Spleen (tissue), 11 donors: Measurements from ENCODE around the gene TM7SF3. TPM values are rescaled to one million over a fixed set of nuclear protein-coding genes. Genes with fewer than 3 reads are reported as not detected.
A peak's percentile ranks its signal among the peaks of the same experiment; 100 is the strongest.
"Not testable (repeated sequence)": the region's sequence is repeated elsewhere in the genome, so short reads cannot be mapped to it uniquely, and the experiment has no call there.

Experiments
- DNase-seq: peaks from one replicate; pipeline ENCODE4 v3.0.0-alpha.2; 2020
- H3K27ac ChIP-seq, 8 donors: fragments of 200-600 bp; sonication (generic) in 7 of 8; 1 replicate in 4 of 8; 2 replicates in 4 of 8; pipeline versions ENCODE4 v1.5.0 to v1.8.0; 2016 to 2021; ENCODE audit warnings: inconsistent platforms in 4 of 8, mild to moderate bottlenecking in 4 of 8, moderate library complexity in 1 of 8
- H3K27me3 ChIP-seq, 7 donors: fragments of 200-600 bp; sonication (generic) in 6 of 7; replicated peaks in 1 of 7; 1 replicate in 4 of 7; 2 replicates in 3 of 7; pipeline versions ENCODE4 v1.5.0 to v1.8.0; 2016 to 2021; ENCODE audit warnings: inconsistent platforms in 3 of 7, mild to moderate bottlenecking in 1 of 7
- H3K36me3 ChIP-seq, 6 donors: fragments of 200-600 bp; sonication (generic) in 5 of 6; 1 replicate in 4 of 6; 2 replicates in 2 of 6; pipeline versions ENCODE4 v1.5.0 to v1.8.0; 2016 to 2021; ENCODE audit warnings: inconsistent platforms in 2 of 6
- H3K4me1 ChIP-seq, 6 donors: fragments of 200-600 bp; sonication (generic) in 5 of 6; 1 replicate in 3 of 6; 2 replicates in 3 of 6; pipeline versions ENCODE4 v1.5.0 to v1.8.0; 2016 to 2021; ENCODE audit warnings: inconsistent platforms in 3 of 6
- H3K4me3 ChIP-seq, 8 donors: fragments of 200-600 bp; sonication (generic) in 7 of 8; 1 replicate in 4 of 8; 2 replicates in 4 of 8; pipeline versions ENCODE4 v1.5.0 to v1.8.0; 2016 to 2021; ENCODE audit warnings: inconsistent platforms in 4 of 8, mild to moderate bottlenecking in 4 of 8, moderate library complexity in 2 of 8
- H3K9me3 ChIP-seq, 8 donors: fragments of 200-600 bp; sonication (generic) in 7 of 8; 1 replicate in 4 of 8; 2 replicates in 4 of 8; pipeline versions ENCODE4 v1.5.0 to v1.8.0; 2016 to 2021; ENCODE audit warnings: inconsistent platforms in 4 of 8
- POLR2A ChIP-seq, 3 donors: fragments of 450-650 bp; IDR thresholded peaks; one replicate each; pipeline ENCODE4 v1.5.1; 2017; ENCODE audit warnings: antibody characterized with exemption in 3 of 3, mild to moderate bottlenecking in 1 of 3
- POLR2AphosphoS5 ChIP-seq, 3 donors: sonication (generic); formaldehyde crosslinking; IDR thresholded peaks; one replicate each; pipeline ENCODE4 v1.5.1; 2017; ENCODE audit warnings: antibody characterized with exemption in 3 of 3
- WGBS, 5 donors: extraction: QIAGEN DNeasy Blood & Tissue Kit in 3 of 5; methylation state at CpG; one replicate each; pipeline versions ENCODE4 v1.1.5 to v1.1.7; 2013 to 2018; 5-methylcytosine and 5-hydroxymethylcytosine counted together
- intact Hi-C: fragments of 100-400 bp; cut with DNase I; formaldehyde crosslinking; loops from one replicate; pipeline ENCODE4 v1.15.0; 2023; ENCODE audit warnings: low total_unique reads
- polyA plus RNA-seq, 3 donors: library from polyadenylated mRNA; stranded (reverse); fragments of 200-250 nt; gene quantifications; one replicate each; pipeline ENCODE4 v1.2.1, GENCODE V29; 2013
- total RNA-seq, 7 donors: library from RNA; depleted of rRNA in 3 of 7; stranded (reverse); fragments of >200 nt in 3 of 7; fragmentation: NEBNext Ultra II Directional in 4 of 7; extraction: Animal tissue kit (Norgen Biotek cat#: 25700) in 4 of 7; gene quantifications; one replicate each; pipeline versions ENCODE4 v1.1.0 to v1.2.1, GENCODE V29; 2016 to 2021
- TF ChIP-seq, protein P1 (sequence below), 11 experiments: fragments of 200-600 bp in 7 of 11; fragments of 450-650 bp in 4 of 11; sonication (generic) in 4 of 11; IDR thresholded peaks in 8 of 11; conservative IDR thresholded peaks in 3 of 11; 1 replicate in 7 of 11; 2 replicates in 4 of 11; pipeline versions ENCODE4 v1.4.0 to v1.8.0; 2016 to 2021; ENCODE audit warnings: antibody characterized with exemption in 11 of 11, inconsistent platforms in 4 of 11, mild to moderate bottlenecking in 1 of 11
- donor health status: healthy with polysubstance abuse.
- donor health status: DM: no; HTN: no; CAD: no; lungs with moderate emphysema.
- donor health status: DM: no; HTN: no; CAD: no.
- donor health status: Bipolar disorder and iron deficiency.
- donor health status: healthy.
- donor health status: DM: no; HTN: no; CAD: no.
- donor health status: DM: yes; HTN: yes; CAD: no.

TM7SF3 gene
- total and polyA plus RNA-seq, 10 donors: 12.2 to 88.7 (median 40.6) TPM

DNA sequence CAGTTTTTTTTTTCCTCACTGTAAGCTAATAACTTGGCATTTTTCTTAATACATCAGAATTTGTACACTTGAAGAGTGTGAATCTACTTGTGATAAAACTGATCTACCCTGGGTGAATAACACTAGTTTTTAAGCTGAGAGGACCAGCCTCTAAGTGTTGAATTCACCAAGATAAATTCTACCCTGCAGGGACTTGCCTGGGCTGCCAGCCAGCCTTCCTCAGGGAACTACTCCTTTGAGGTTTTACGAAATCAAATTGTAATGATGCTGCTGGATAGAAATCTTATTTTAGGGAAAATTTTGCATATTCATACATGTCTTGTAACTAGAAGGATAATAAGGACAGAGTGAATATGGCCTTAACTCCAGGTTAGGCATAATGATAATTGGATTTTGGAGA, 10.1 kb upstream of the TM7SF3 start:
- H3K4me3 ChIP-seq: peak overlapping the region in 2 of 8 donors; percentile 84 to 92
- no peak overlapping the region for H3K27ac ChIP-seq

DNA sequence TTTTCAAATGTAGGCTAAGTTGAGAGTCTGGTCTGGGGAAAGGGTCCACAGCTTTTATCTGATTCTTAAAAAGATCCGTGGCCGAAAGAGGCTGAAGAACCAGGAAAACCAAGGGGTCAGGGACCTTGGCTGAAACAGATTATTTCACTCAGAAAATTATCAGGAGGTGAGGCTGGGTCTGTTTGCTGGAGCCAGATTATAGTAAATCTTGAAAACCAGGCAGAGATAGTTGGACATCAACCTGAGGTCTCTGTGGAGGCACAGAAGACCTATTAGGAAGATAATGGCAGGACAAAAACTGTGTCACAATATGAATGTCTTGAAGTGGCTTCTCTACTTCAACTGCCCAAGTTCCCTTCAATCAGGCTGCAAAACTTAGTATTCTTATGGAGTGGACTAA, 6.6 kb upstream of the TM7SF3 start:
- no peaks in the 10 kb centered on the region for H3K9me3 ChIP-seq
- no peaks in the 10 kb centered on the region for H3K36me3 ChIP-seq
- peaks cover 13 to 46% (median 35%) of the 10 kb centered on the region in 6 donors for H3K4me1 ChIP-seq
- H3K27ac ChIP-seq: no peak overlapping the region
- no peak overlapping the region for H3K4me3 ChIP-seq
- 81 to 95% (median 84%) methylated on average over 2 of the region's 2 CpGs for WGBS, 5 donors
- no peak for DNase-seq
- no peaks in the 10 kb centered on the region for H3K27me3 ChIP-seq
- intact Hi-C loops: no loop called here
- TF ChIP-seq, protein P1, sequence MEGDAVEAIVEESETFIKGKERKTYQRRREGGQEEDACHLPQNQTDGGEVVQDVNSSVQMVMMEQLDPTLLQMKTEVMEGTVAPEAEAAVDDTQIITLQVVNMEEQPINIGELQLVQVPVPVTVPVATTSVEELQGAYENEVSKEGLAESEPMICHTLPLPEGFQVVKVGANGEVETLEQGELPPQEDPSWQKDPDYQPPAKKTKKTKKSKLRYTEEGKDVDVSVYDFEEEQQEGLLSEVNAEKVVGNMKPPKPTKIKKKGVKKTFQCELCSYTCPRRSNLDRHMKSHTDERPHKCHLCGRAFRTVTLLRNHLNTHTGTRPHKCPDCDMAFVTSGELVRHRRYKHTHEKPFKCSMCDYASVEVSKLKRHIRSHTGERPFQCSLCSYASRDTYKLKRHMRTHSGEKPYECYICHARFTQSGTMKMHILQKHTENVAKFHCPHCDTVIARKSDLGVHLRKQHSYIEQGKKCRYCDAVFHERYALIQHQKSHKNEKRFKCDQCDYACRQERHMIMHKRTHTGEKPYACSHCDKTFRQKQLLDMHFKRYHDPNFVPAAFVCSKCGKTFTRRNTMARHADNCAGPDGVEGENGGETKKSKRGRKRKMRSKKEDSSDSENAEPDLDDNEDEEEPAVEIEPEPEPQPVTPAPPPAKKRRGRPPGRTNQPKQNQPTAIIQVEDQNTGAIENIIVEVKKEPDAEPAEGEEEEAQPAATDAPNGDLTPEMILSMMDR (IDR thresholded peaks at IDR 0.05 in 8 of 11, conservative IDR thresholded peaks at IDR 0.05 in 3 of 11): no peak
- TF ChIP-seq POLR2AphosphoS5 (IDR thresholded peaks at IDR 0.05) (no peak), POLR2A (IDR thresholded peaks at IDR 0.05) (no peak)

More for the DNA sequence above, 10.1 kb upstream of the TM7SF3 start:
- TF ChIP-seq, protein P1 (IDR thresholded peaks at IDR 0.05 in 8 of 11, conservative IDR thresholded peaks at IDR 0.05 in 3 of 11): no peak
- no peak for TF ChIP-seq POLR2AphosphoS5 (IDR thresholded peaks at IDR 0.05)
- no peak for TF ChIP-seq POLR2A (IDR thresholded peaks at IDR 0.05)
- peaks cover 13 to 45% (median 30%) of the 10 kb centered on the region in 6 donors for H3K4me1 ChIP-seq
- 70 to 93% (median 88%) methylated on average over 1 of the region's 1 CpG for WGBS, 5 donors
- no peaks in the 10 kb centered on the region for H3K9me3 ChIP-seq
- no peaks in the 10 kb centered on the region for H3K27me3 ChIP-seq
- H3K36me3 ChIP-seq: peaks cover 4 to 30% (median 24%) of the 10 kb centered on the region in 6 donors
- no peak for DNase-seq
- intact Hi-C loops: no loop called here

DNA sequence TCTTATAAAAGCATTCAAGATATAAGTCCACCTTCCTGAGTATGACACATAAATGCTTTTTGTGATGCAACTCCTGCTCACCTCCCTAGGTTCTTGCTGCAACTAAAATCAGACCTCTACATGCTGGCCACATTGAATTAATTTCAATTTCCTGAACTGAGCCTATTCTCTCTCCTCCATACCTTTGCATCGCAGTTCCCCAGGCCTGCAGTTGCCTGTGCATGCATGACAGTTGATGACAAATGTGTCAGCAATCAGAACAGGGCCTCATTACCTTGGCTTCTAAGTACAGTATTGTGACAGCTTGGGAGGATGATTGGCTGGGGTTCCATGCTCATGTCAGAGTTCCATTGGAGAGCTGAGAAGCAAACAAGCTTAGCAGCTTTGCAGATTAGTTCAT, 3.9 kb upstream of the TM7SF3 start:
- WGBS, 5 donors: 43 to 72% (median 65%) methylated on average over 1 of the region's 1 CpG
- H3K27ac ChIP-seq: no peak overlapping the region
- H3K4me1 ChIP-seq: peaks cover 10 to 41% (median 31%) of the 10 kb centered on the region in 6 donors
- intact Hi-C loops: loop anchor here (10.0 kb wide), 1 partner anchor 163 kb away; no protein-coding TSS in a partner anchor
- no peaks in the 10 kb centered on the region for H3K27me3 ChIP-seq
- H3K36me3 ChIP-seq: no peaks in the 10 kb centered on the region
- no peak for DNase-seq
- H3K9me3 ChIP-seq: no peaks in the 10 kb centered on the region
- no peak overlapping the region for H3K4me3 ChIP-seq
- TF ChIP-seq POLR2A (IDR thresholded peaks at IDR 0.05) (no peak), POLR2AphosphoS5 (IDR thresholded peaks at IDR 0.05) (no peak)
- TF ChIP-seq, protein P1 (IDR thresholded peaks at IDR 0.05 in 8 of 11, conservative IDR thresholded peaks at IDR 0.05 in 3 of 11): no peak

DNA sequence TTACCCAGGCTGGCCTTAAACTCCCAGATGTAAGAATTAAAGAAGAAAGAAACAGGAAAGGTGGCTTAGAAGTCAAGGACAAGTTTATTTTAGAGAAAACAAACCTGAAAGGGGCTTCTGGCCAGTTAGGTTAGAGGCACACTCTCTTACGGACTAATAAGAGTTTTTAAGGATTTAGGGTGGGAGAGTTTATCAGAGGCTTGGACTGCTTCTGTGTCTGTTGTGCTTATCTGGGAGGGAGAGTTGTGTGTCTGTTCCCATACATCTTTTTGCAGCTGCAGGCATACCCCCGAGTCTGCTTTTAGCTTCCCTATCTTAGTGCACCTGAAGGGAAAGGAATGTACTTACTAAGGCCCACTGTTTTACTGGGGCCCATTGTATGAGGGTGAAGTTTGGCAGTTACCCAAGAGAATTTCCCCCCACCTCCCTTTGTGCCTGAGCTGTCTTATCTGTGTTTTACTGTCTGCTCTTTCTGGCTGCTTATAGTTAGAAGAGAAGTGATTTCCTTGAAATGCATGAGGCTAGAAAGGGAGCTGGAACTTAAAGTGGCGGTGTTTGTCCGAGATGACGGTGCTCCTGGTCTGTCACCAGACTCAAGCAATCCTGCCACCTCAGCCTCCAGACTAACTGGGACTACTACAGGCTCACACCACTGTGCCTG, 3.1 kb upstream of the TM7SF3 start:
- H3K4me1 ChIP-seq: peaks cover 10 to 45% (median 38%) of the 10 kb centered on the region in 6 donors
- DNase-seq, H3K36me3 ChIP-seq, H3K27me3 ChIP-seq, H3K27ac ChIP-seq, H3K9me3 ChIP-seq, H3K4me3 ChIP-seq: not testable (repeated sequence)
- 44 to 67% (median 62%) methylated on average over 5 of the region's 5 CpGs for WGBS, 5 donors
- intact Hi-C loops: loop anchor here (10.0 kb wide), 1 partner anchor 162 kb away; no protein-coding TSS in a partner anchor
